Trophoblast cell (in vitro differentiated cells and primary cell): ENCODE results near the gene DDOST.

Experiments used
- DNase-seq, 2 donors: peaks; one replicate each; pipeline ENCODE4 v3.0.0-alpha.2; 2016
- H2AFZ ChIP-seq: 2 replicates; pipeline ENCODE4 v1.6.1; 2013; ENCODE audit warnings: low read length, moderate library complexity, mild to moderate bottlenecking; ENCODE audit not compliant: insufficient read depth, poor library complexity
- H2AK5ac ChIP-seq: 2 replicates; pipeline ENCODE4 v1.6.1; 2013; ENCODE audit warnings: mild to moderate bottlenecking, low read length
- H2BK120ac ChIP-seq: 2 replicates; pipeline ENCODE4 v1.6.1; 2013; ENCODE audit warnings: low read length, mild to moderate bottlenecking, moderate library complexity; ENCODE audit not compliant: insufficient read depth, poor library complexity
- H2BK12ac ChIP-seq: 2 replicates; pipeline ENCODE4 v1.6.1; 2013; ENCODE audit warnings: mild to moderate bottlenecking, low read length, moderate library complexity
- H2BK5ac ChIP-seq: 2 replicates; pipeline ENCODE4 v1.6.1; 2013; ENCODE audit warnings: low read length, low read depth, moderate library complexity, mild to moderate bottlenecking; ENCODE audit not compliant: poor library complexity
- H3K14ac ChIP-seq: 2 replicates; pipeline ENCODE4 v1.6.1; 2013; ENCODE audit warnings: mild to moderate bottlenecking, low read length
- H3K18ac ChIP-seq: 2 replicates; pipeline ENCODE4 v1.6.1; 2013; ENCODE audit warnings: mild to moderate bottlenecking, low read length
- H3K23ac ChIP-seq: 2 replicates; pipeline ENCODE4 v1.6.1; 2013; ENCODE audit warnings: low read length
- H3K27ac ChIP-seq: 2 replicates; pipeline ENCODE4 v1.5.1; 2013; ENCODE audit warnings: low read depth, mild to moderate bottlenecking, inconsistent platforms, low read length, moderate library complexity
- H3K27me3 ChIP-seq: 2 replicates; pipeline ENCODE4 v1.6.1; 2013; ENCODE audit warnings: inconsistent platforms, mild to moderate bottlenecking, low read length, moderate library complexity; ENCODE audit not compliant: insufficient read depth
- H3K36me3 ChIP-seq, 2 experiments: 1 replicate in 1 of 2; 2 replicates in 1 of 2; pipeline ENCODE4 v1.6.1; 2013; ENCODE audit warnings: low read length in 2 of 2, mild to moderate bottlenecking in 2 of 2, moderate library complexity in 1 of 2; ENCODE audit not compliant: insufficient read depth in 2 of 2, control insufficient read depth in 1 of 2
- H3K4ac ChIP-seq: 2 replicates; pipeline ENCODE4 v1.6.1; 2013; ENCODE audit warnings: low read depth, mild to moderate bottlenecking, low read length, moderate library complexity
- H3K4me1 ChIP-seq, 2 experiments: 1 replicate in 1 of 2; 2 replicates in 1 of 2; pipeline ENCODE4 v1.6.1; 2013; ENCODE audit warnings: low read length in 2 of 2, mild to moderate bottlenecking in 2 of 2, moderate library complexity in 1 of 2; ENCODE audit not compliant: insufficient read depth in 2 of 2, control insufficient read depth in 1 of 2
- H3K4me2 ChIP-seq: 2 replicates; pipeline ENCODE4 v1.6.1; 2013; ENCODE audit warnings: inconsistent platforms, mild to moderate bottlenecking, low read length, moderate library complexity
- H3K4me3 ChIP-seq: 2 replicates; pipeline ENCODE4 v1.5.1; 2013; ENCODE audit warnings: mild to moderate bottlenecking, low read depth, low read length, inconsistent platforms
- H3K79me1 ChIP-seq: one replicate; pipeline ENCODE4 v1.6.1; 2013; ENCODE audit warnings: low read length
- H3K79me2 ChIP-seq: 2 replicates; pipeline ENCODE4 v1.6.1; 2013; ENCODE audit warnings: low read length, mild to moderate bottlenecking; ENCODE audit not compliant: control insufficient read depth, insufficient read depth, poor library complexity
- H3K9ac ChIP-seq: 2 replicates; pipeline ENCODE4 v1.6.1; 2013; ENCODE audit warnings: mild to moderate bottlenecking, low read length
- H3K9me3 ChIP-seq: 2 replicates; pipeline ENCODE4 v1.6.1; 2013; ENCODE audit warnings: low read depth, mild to moderate bottlenecking, control low read depth, inconsistent platforms, low read length; ENCODE audit not compliant: insufficient read depth
- H4K12ac ChIP-seq: 2 replicates; pipeline ENCODE4 v1.6.1; 2013; ENCODE audit warnings: low read depth, mild to moderate bottlenecking, low read length, moderate library complexity
- H4K8ac ChIP-seq: 2 replicates; pipeline ENCODE4 v1.6.1; 2013; ENCODE audit warnings: low read depth, mild to moderate bottlenecking, low read length, moderate library complexity
- H4K91ac ChIP-seq: one replicate; pipeline ENCODE4 v1.6.1; 2013; ENCODE audit warnings: low read depth, mild to moderate bottlenecking, low read length, moderate library complexity
- WGBS: extraction: QIAGEN DNeasy Blood & Tissue Kit; methylation state at CpG from one replicate; pipeline ENCODE4 v1.1.7; 2013; ENCODE audit warnings: missing lambda C conversion rate; ENCODE audit not compliant: insufficient read length, insufficient coverage; ENCODE audit errors: extremely low coverage; 5-methylcytosine and 5-hydroxymethylcytosine counted together

DDOST gene

GRCh38 chr1:20689645-20690056, 28.5 kb upstream of the DDOST start:
- H3K27me3 ChIP-seq: no peaks in the 10 kb centered on the region
- no peak overlapping the region for H3K27ac ChIP-seq
- H2AFZ ChIP-seq: no peak overlapping the region
- H3K4me2 ChIP-seq: no peak overlapping the region
- no CpG with 5 or more reads among the region's 3 CpGs for WGBS
- H3K4ac ChIP-seq: no peak overlapping the region
- no peak overlapping the region for H2BK5ac ChIP-seq
- no peaks in the 10 kb centered on the region for H3K79me1 ChIP-seq
- no peak overlapping the region for H2BK12ac ChIP-seq
- no peaks in the 10 kb centered on the region for H3K36me3 ChIP-seq
- H4K8ac ChIP-seq: no peak overlapping the region
- H3K14ac ChIP-seq: no peak overlapping the region
- no peak overlapping the region for H4K12ac ChIP-seq
- H3K79me2 ChIP-seq: no peaks in the 10 kb centered on the region
- H4K91ac ChIP-seq: no peak overlapping the region
- no peak overlapping the region for H3K23ac ChIP-seq
- no peak overlapping the region for H3K18ac ChIP-seq
- H2BK120ac ChIP-seq: no peak overlapping the region
- no peak overlapping the region for H3K9ac ChIP-seq
- DNase-seq: no peak
- H3K4me3 ChIP-seq: no peak overlapping the region
- no peaks in the 10 kb centered on the region for H3K4me1 ChIP-seq
- H3K9me3 ChIP-seq: no peaks in the 10 kb centered on the region
- no peak overlapping the region for H2AK5ac ChIP-seq

DNA sequence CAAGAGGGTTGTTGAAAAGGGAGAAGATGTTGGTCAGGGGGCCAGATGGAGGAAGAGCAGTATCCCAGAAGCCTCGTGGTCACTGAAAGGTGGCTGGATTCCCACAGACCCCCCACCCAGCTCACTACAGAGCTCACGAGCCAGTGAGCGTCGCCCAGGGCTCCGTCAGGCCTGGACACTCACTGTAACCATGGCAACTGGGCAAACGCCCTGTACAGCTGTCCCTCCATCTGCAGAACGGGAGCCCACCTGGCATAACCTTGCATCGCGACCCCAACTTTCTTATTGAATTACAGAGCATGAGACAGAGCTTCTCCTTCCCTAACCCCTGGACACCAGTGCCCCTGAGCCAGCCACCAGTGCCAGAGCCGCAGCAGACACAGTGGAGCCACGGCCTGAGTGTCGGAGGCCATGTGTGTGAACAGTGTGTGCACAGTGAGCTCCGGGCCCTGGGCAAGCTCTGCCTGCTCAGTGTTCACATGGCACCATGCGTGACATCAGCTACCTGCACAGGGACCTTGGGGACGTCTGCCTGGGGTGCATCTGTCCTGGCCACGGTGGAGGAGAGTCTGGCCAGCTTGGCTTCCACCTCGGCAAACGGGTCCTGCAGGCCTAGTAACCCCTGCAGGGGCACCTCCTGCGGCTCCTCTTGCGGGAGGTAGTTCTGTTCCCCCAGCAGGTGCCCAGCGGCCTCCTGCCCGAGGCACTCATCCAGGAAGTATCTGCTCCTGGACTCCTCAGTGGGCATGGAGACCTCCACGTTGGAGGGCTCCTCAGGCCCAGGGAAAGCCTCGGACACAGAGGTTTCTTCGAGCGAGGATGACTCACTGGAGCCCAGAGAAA, 25.9 kb upstream of the DDOST start:
- Histone ChIP-seq H3K9me3 (no peaks in the 10 kb centered on the region), H3K36me3 (no peaks in the 10 kb centered on the region), H3K14ac (no peak overlapping the region), H3K4ac (no peak overlapping the region), H3K4me1 (no peaks in the 10 kb centered on the region), H2BK12ac (no peak overlapping the region), H4K12ac (no peak overlapping the region), H3K4me3 (no peak overlapping the region), H2BK120ac (no peak overlapping the region), H3K18ac (no peak overlapping the region), H3K27ac (no peak overlapping the region), H2AK5ac (no peak overlapping the region), H3K9ac (no peak overlapping the region), H3K79me2 (no peaks in the 10 kb centered on the region), H4K91ac (no peak overlapping the region), H2BK5ac (no peak overlapping the region), H3K27me3 (no peaks in the 10 kb centered on the region), H3K4me2 (no peak overlapping the region), H4K8ac (no peak overlapping the region), H3K23ac (no peak overlapping the region), H2AFZ (no peak overlapping the region), H3K79me1 (no peaks in the 10 kb centered on the region)
- no peak for DNase-seq
- no CpG with 5 or more reads among the region's 26 CpGs for WGBS

GRCh38 chr1:20685741-20686140, 24.6 kb upstream of the DDOST start:
- Histone ChIP-seq H3K14ac (no peak overlapping the region), H3K18ac (no peak overlapping the region), H3K27ac (no peak overlapping the region), H3K36me3 (no peaks in the 10 kb centered on the region), H2BK120ac (no peak overlapping the region), H3K4ac (no peak overlapping the region), H3K4me1 (no peaks in the 10 kb centered on the region), H2BK12ac (no peak overlapping the region), H3K23ac (no peak overlapping the region), H3K9me3 (no peaks in the 10 kb centered on the region), H4K91ac (no peak overlapping the region), H4K8ac (no peak overlapping the region), H3K4me2 (no peak overlapping the region), H3K79me2 (no peaks in the 10 kb centered on the region), H4K12ac (no peak overlapping the region), H3K4me3 (no peak overlapping the region), H2AK5ac (no peak overlapping the region), H3K79me1 (no peaks in the 10 kb centered on the region), H3K27me3 (no peaks in the 10 kb centered on the region), H2AFZ (no peak overlapping the region), H2BK5ac (no peak overlapping the region), H3K9ac (no peak overlapping the region)
- DNase-seq: no peak
- WGBS: no CpG with 5 or more reads among the region's 12 CpGs

- Histone ChIP-seq H4K8ac (no peak overlapping the region), H2AK5ac (no peak overlapping the region), H3K4me1 (no peaks in the 10 kb centered on the region), H3K27ac (no peak overlapping the region), H3K4me3 (no peak overlapping the region), H3K27me3 (no peaks in the 10 kb centered on the region), H3K18ac (no peak overlapping the region), H3K9ac (no peak overlapping the region), H3K4me2 (no peak overlapping the region), H3K79me2 (no peaks in the 10 kb centered on the region), H3K23ac (no peak overlapping the region), H3K4ac (no peak overlapping the region), H3K36me3 (no peaks in the 10 kb centered on the region), H2AFZ (no peak overlapping the region), H3K79me1 (no peaks in the 10 kb centered on the region), H2BK5ac (no peak overlapping the region), H3K14ac (no peak overlapping the region), H2BK12ac (no peak overlapping the region), H4K91ac (no peak overlapping the region), H3K9me3 (no peaks in the 10 kb centered on the region), H4K12ac (no peak overlapping the region), H2BK120ac (no peak overlapping the region)
- WGBS: no CpG with 5 or more reads among the region's 21 CpGs
- DNase-seq: no peak
Observed at GRCh38 chr1:20685099-20685662, 24.0 kb upstream of the DDOST start.
